ENCODE measurements around the gene CPEB3.

- TF ChIP-seq CTCF (IDR thresholded peaks at IDR 0.05; ENCODE audit: borderline replicate concordance, extremely low read depth, low read length, poor library complexity, severe bottlenecking) (no peak), EZH2 (IDR thresholded peaks at IDR 0.05; ENCODE audit: borderline replicate concordance, low read depth, low read length, severe bottlenecking) (no peak)
Observed at GRCh38 chr10:92213049-92213448, 77.8 kb downstream of the CPEB3 start.
